Measurements from ENCODE around the gene FILIP1. TPM values are rescaled to one million over a fixed set of nuclear protein-coding genes. Genes with fewer than 3 reads are reported as not detected.
A peak's percentile ranks its signal among the peaks of the same experiment; 100 is the strongest.

The FILIP1 gene
- total RNA-seq, 1 experiment from 2014 or later, result 2.9 TPM

GRCh38 chr6:75368151-75368779 lies 125.3 kb downstream of the FILIP1 start:
- ChIA-PET CTCF (interaction anchor here (0.5 to 2.5 kb wide), 30 partner anchors 9 to 442 kb away, joined by 3 to 19 read pairs (median 4); partner anchors contain the start of gene FILIP1), POLR2A (interaction anchor here (0.6 to 0.7 kb wide), 2 partner anchors 18 to 19 kb away, joined by 3 to 5 read pairs; no protein-coding TSS in a partner anchor)
- H3K27me3 Mint-ChIP-seq (ENCODE audit: low read depth), result no peaks in the 10 kb centered on the region
- peak; percentile 68 for DNase-seq (ENCODE audit: low spot score)
- ATAC-seq, result peak; percentile 99
- peak overlapping the region; percentile 63; the same call in 1 of the 2 replicates for H3K27ac Mint-ChIP-seq
- H3K4me1 Mint-ChIP-seq, result peaks cover 9% of the 10 kb centered on the region
- H3K36me3 Mint-ChIP-seq, result no peaks in the 10 kb centered on the region
- no peak overlapping the region for H3K4me3 Mint-ChIP-seq
- peaks cover 5% of the 10 kb centered on the region for H3K9me3 Mint-ChIP-seq
- TF ChIP-seq RORB (CRISPR knock-in tag; IDR thresholded peaks at IDR 0.05) (no peak), CTCF (IDR thresholded peaks at IDR 0.05) (peak; percentile 44; the same call in 1 of the 2 replicates)

- 0 out of 2 replicates have a peak, but pooled peaks cover 1% of the 10 kb centered on the region for H3K36me3 Mint-ChIP-seq
- no peak overlapping the region for H3K27ac Mint-ChIP-seq
- POLR2A ChIA-PET, result no interaction called here
- CTCF ChIA-PET, result interaction anchor here (2.2 kb wide), 1 partner anchor 66 kb away, joined by 6 read pairs; no protein-coding TSS in a partner anchor
- TF ChIP-seq EMX1 (CRISPR knock-in tag; IDR thresholded peaks at IDR 0.05), result no peak
- TF ChIP-seq SOX15 (CRISPR knock-in tag; IDR thresholded peaks at IDR 0.05), result no peak
- no peak for TF ChIP-seq GTF2I (CRISPR knock-in tag; conservative IDR thresholded peaks at IDR 0.05)
- no peak for TF ChIP-seq ZNF396 (CRISPR knock-in tag; IDR thresholded peaks at IDR 0.05; ENCODE audit: borderline replicate concordance)
- ATAC-seq (no peak), DNase-seq (ENCODE audit: low spot score) (no peak)
- H3K27me3 Mint-ChIP-seq (ENCODE audit: low read depth), result no peaks in the 10 kb centered on the region
- no peak overlapping the region for H3K4me3 Mint-ChIP-seq
- peaks cover 12% of the 10 kb centered on the region for H3K4me1 Mint-ChIP-seq
- H3K9me3 Mint-ChIP-seq, result no peaks in the 10 kb centered on the region; the same call in 1 of the 2 replicates
Measured at GRCh38 chr6:75363304-75363703, 130.3 kb downstream of the FILIP1 start.

- DNase-seq (ENCODE audit: low spot score) (no peak), ATAC-seq (no peak)
- 0 out of 2 replicates have a peak, but pooled peaks cover 3% of the 10 kb centered on the region for H3K36me3 Mint-ChIP-seq
- H3K9me3 Mint-ChIP-seq, result no peaks in the 10 kb centered on the region; the same call in 1 of the 2 replicates
- ChIA-PET POLR2A (no interaction called here), CTCF (interaction anchor here (0.7 kb wide), 1 partner anchor 79 kb away, joined by 4 read pairs; no protein-coding TSS in a partner anchor)
- H3K4me3 Mint-ChIP-seq, result no peak overlapping the region
- H3K27me3 Mint-ChIP-seq (ENCODE audit: low read depth), result no peaks in the 10 kb centered on the region; the same call in 1 of the 2 replicates
- H3K27ac Mint-ChIP-seq, result no peak overlapping the region
- H3K4me1 Mint-ChIP-seq, result peaks cover 30% of the 10 kb centered on the region
- TF ChIP-seq ARID4B (CRISPR knock-in tag; IDR thresholded peaks at IDR 0.05; ENCODE audit: borderline replicate concordance) (no peak), ZNF317 (CRISPR knock-in tag; IDR thresholded peaks at IDR 0.05; ENCODE audit: borderline replicate concordance, low read depth) (no peak), ZBTB21 (CRISPR knock-in tag; IDR thresholded peaks at IDR 0.05; ENCODE audit: borderline replicate concordance) (no peak), IRF1 (CRISPR knock-in tag; IDR thresholded peaks at IDR 0.05) (no peak), HMGXB4 (CRISPR knock-in tag; IDR thresholded peaks at IDR 0.05) (no peak), E2F5 (CRISPR knock-in tag; IDR thresholded peaks at IDR 0.05) (no peak), TCF7 (CRISPR knock-in tag; IDR thresholded peaks at IDR 0.05; ENCODE audit: low read depth) (no peak), PREB (CRISPR knock-in tag; IDR thresholded peaks at IDR 0.05; ENCODE audit: borderline replicate concordance) (no peak), ZNF425 (CRISPR knock-in tag; conservative IDR thresholded peaks at IDR 0.05) (no peak), FOXP1 (CRISPR knock-in tag; IDR thresholded peaks at IDR 0.05; ENCODE audit: borderline replicate concordance) (no peak)
Measured at GRCh38 chr6:75353644-75354043, 140.0 kb downstream of the FILIP1 start.
